Ascending aorta (tissue), 2 donors: ENCODE data around the gene MYO1E. TPM values are rescaled to one million over a fixed set of nuclear protein-coding genes. Genes with fewer than 3 reads are reported as not detected.

Source experiments
- DNase-seq, 2 donors: peaks; one replicate each; pipeline ENCODE4 v3.0.0-alpha.2; 2019; ENCODE audit warnings: low spot score in 2 of 2
- H3K27ac ChIP-seq, 2 donors: fragments of 200-600 bp; sonication (generic); one replicate each; pipeline ENCODE4 v1.5.1; 2016 to 2017; ENCODE audit warnings: mild to moderate bottlenecking in 1 of 2
- H3K27me3 ChIP-seq: fragments of 200-600 bp; sonication (generic); one replicate; pipeline ENCODE4 v1.5.1; 2017
- H3K36me3 ChIP-seq, 2 donors: fragments of 200-600 bp; sonication (generic); one replicate each; pipeline ENCODE4 v1.5.1; 2016
- H3K4me1 ChIP-seq, 2 donors: fragments of 200-600 bp; sonication (generic); one replicate each; pipeline ENCODE4 v1.5.1; 2016 to 2017; ENCODE audit warnings: mild to moderate bottlenecking in 1 of 2
- H3K4me3 ChIP-seq, 2 donors: fragments of 200-600 bp; sonication (generic); one replicate each; pipeline ENCODE4 v1.5.1; 2016 to 2017; ENCODE audit warnings: mild to moderate bottlenecking in 1 of 2
- H3K9me3 ChIP-seq, 2 donors: fragments of 200-600 bp; sonication (generic); one replicate each; pipeline ENCODE4 v1.5.1; 2016
- CTCF ChIP-seq, 3 experiments: fragments of 200-600 bp in 2 of 3; fragments of 450-650 bp in 1 of 3; sonication (generic) in 2 of 3; IDR thresholded peaks; one replicate each; pipeline ENCODE4 v1.5.1; 2016 to 2019; ENCODE audit warnings: antibody characterized with exemption in 3 of 3, mild to moderate bottlenecking in 1 of 3, moderate library complexity in 1 of 3
- intact Hi-C: fragments of 100-400 bp; cut with DNase I; formaldehyde crosslinking; loops from one replicate; pipeline ENCODE4 v1.15.1; 2023
- total RNA-seq: library from RNA; depleted of rRNA; stranded (reverse); fragments of >200 nt; gene quantifications from one replicate; pipeline ENCODE4 v1.1.0, GENCODE V29; 2016

The MYO1E gene
- total RNA-seq, 1 donor from 2014 or later: 48.0 TPM

- peak overlapping the region; percentile 88 for H3K27ac ChIP-seq
- TF ChIP-seq CTCF (IDR thresholded peaks at IDR 0.05): no peak
- intact Hi-C loops: loop anchor here (1.0 to 10.0 kb wide), 5 partner anchors 19 to 310 kb away; partner anchors contain the start of genes FAM81A, MYO1E and RNF111
- peaks cover 24 to 40% of the 10 kb centered on the region in 2 donors for H3K4me1 ChIP-seq
- no peak for DNase-seq
- H3K36me3 ChIP-seq: no peaks in the 10 kb centered on the region
- H3K27me3 ChIP-seq: no peaks in the 10 kb centered on the region
- H3K4me3 ChIP-seq: peak overlapping the region in 1 of 2 donors; percentile 18
- no peaks in the 10 kb centered on the region for H3K9me3 ChIP-seq
Measured at GRCh38 chr15:59294574-59295260, 78.0 kb downstream of the MYO1E start.

- Histone ChIP-seq H3K4me3 (no peak overlapping the region), H3K9me3 (no peaks in the 10 kb centered on the region), H3K4me1 (peaks cover 24 to 41% of the 10 kb centered on the region in 2 donors), H3K36me3 (no peaks in the 10 kb centered on the region), H3K27ac (peak overlapping the region; percentile 29 to 88), H3K27me3 (no peaks in the 10 kb centered on the region)
- intact Hi-C loops: loop anchor here (5.0 to 10.0 kb wide), 3 partner anchors 125 to 308 kb away; partner anchors contain the start of genes FAM81A and RNF111
- DNase-seq: no peak
- no peak for TF ChIP-seq CTCF (IDR thresholded peaks at IDR 0.05)
Measured at GRCh38 chr15:59292442-59293151, 80.1 kb downstream of the MYO1E start.

DNA sequence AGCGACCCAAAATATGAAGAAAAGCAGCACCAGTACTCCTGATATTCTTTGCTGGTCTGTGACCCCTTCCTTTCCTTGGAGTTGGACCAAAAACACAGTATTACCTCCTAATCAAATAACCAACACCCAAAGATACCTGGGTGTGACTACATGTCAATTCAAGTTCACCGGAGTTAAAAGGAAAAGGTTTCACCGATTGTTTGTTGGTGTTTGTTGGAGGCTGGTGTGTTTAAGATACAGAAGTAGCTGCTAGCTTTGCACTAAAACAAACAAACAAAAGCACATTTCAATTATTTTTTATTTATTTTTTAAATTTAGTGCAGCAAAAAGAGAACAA is 81.5 kb downstream of the MYO1E start:
- Histone ChIP-seq H3K4me1 (peaks cover 20 to 39% of the 10 kb centered on the region in 2 donors), H3K27ac (no peak overlapping the region), H3K9me3 (no peaks in the 10 kb centered on the region), H3K27me3 (no peaks in the 10 kb centered on the region), H3K36me3 (no peaks in the 10 kb centered on the region), H3K4me3 (no peak overlapping the region)
- DNase-seq: no peak
- intact Hi-C loops: loop anchor here (5.0 to 10.0 kb wide), 3 partner anchors 124 to 306 kb away; partner anchors contain the start of genes FAM81A and RNF111
- no peak for TF ChIP-seq CTCF (IDR thresholded peaks at IDR 0.05)

- Histone ChIP-seq H3K27me3 (no peaks in the 10 kb centered on the region), H3K9me3 (no peaks in the 10 kb centered on the region), H3K4me1 (peaks cover 16 to 38% of the 10 kb centered on the region in 2 donors), H3K36me3 (no peaks in the 10 kb centered on the region), H3K4me3 (no peak overlapping the region), H3K27ac (no peak overlapping the region)
- no peak for TF ChIP-seq CTCF (IDR thresholded peaks at IDR 0.05)
- intact Hi-C loops: loop anchor here (5.0 to 10.0 kb wide), 3 partner anchors 123 to 306 kb away; partner anchors contain the start of genes FAM81A and RNF111
- no peak for DNase-seq
Measured at GRCh38 chr15:59290295-59291212, 82.1 kb downstream of the MYO1E start.

GRCh38 chr15:59289574-59289973 is 83.1 kb downstream of the MYO1E start:
- no peak for DNase-seq
- Histone ChIP-seq H3K4me3 (no peak overlapping the region), H3K27me3 (no peaks in the 10 kb centered on the region), H3K27ac (no peak overlapping the region), H3K36me3 (no peaks in the 10 kb centered on the region), H3K9me3 (no peaks in the 10 kb centered on the region), H3K4me1 (peaks cover 6 to 30% of the 10 kb centered on the region in 2 donors)
- TF ChIP-seq CTCF (IDR thresholded peaks at IDR 0.05): no peak
- intact Hi-C loops: no loop called here
